Heart right ventricle (tissue), 16 donors: ENCODE data around the gene MAML2. TPM values are rescaled to one million over a fixed set of nuclear protein-coding genes. Genes with fewer than 3 reads are reported as not detected.

Experiments used
- ATAC-seq, 8 donors: fragments of 200-7000 bp; cut with Tn5 transposase; one replicate each; pipeline ENCODE4 v1.9.1; 2020; ENCODE audit warnings: mild to moderate bottlenecking in 8 of 8, moderate library complexity in 8 of 8, moderate number of reproducible peaks in 1 of 8
- DNase-seq, 2 donors: peaks; one replicate each; pipeline ENCODE4 v3.0.0-alpha.2; 2020
- H3K27ac ChIP-seq, 10 donors: fragments of 200-600 bp; sonication (generic) in 2 of 10; one replicate each; pipeline versions ENCODE4 v1.5.0 to v1.8.0; 2020 to 2022; ENCODE audit warnings: mild to moderate bottlenecking in 3 of 10
- H3K27me3 ChIP-seq, 7 donors: fragments of 200-600 bp; one replicate each; pipeline ENCODE4 v1.8.0; 2021 to 2022; ENCODE audit warnings: mild to moderate bottlenecking in 2 of 7
- H3K36me3 ChIP-seq, 9 donors: fragments of 200-600 bp; sonication (generic) in 1 of 9; one replicate each; pipeline versions ENCODE4 v1.5.0 to v1.8.0; 2020 to 2022; ENCODE audit warnings: mild to moderate bottlenecking in 2 of 9
- H3K4me1 ChIP-seq, 9 donors: fragments of 200-600 bp; sonication (generic) in 1 of 9; one replicate each; pipeline versions ENCODE4 v1.5.0 to v1.8.0; 2020 to 2022; ENCODE audit warnings: mild to moderate bottlenecking in 4 of 9
- H3K4me3 ChIP-seq, 10 donors: fragments of 200-600 bp; sonication (generic) in 2 of 10; one replicate each; pipeline versions ENCODE4 v1.5.0 to v1.8.0; 2020 to 2022; ENCODE audit warnings: mild to moderate bottlenecking in 7 of 10, moderate library complexity in 2 of 10
- H3K9me3 ChIP-seq, 11 donors: fragments of 200-600 bp in 10 of 11; sonication (generic) in 2 of 11; one replicate each; pipeline versions ENCODE4 v1.5.0 to v1.8.0; 2013 to 2022; ENCODE audit warnings: mild to moderate bottlenecking in 2 of 11, control low read depth in 1 of 11, moderate library complexity in 1 of 11
- WGBS, 2 donors: extraction: QIAGEN DNeasy Blood & Tissue Kit; methylation state at CpG; one replicate each; pipeline ENCODE4 v1.1.7; 2013; ENCODE audit warnings: inconsistent platforms in 1 of 2; 5-methylcytosine and 5-hydroxymethylcytosine counted together
- intact Hi-C, 10 donors: fragments of 100-400 bp; cut with DNase I; formaldehyde crosslinking; loops; one replicate each; pipeline versions ENCODE4 v1.11.1 to v1.14.2; 2022
- polyA plus RNA-seq, 2 donors: library from polyadenylated mRNA; stranded (reverse); fragments of 200-250 nt; gene quantifications; one replicate each; pipeline ENCODE4 v1.2.3, GENCODE V29; 2013
- total RNA-seq, 10 donors: library from RNA; stranded (reverse); fragmentation: NEBNext Ultra II Directional in 3 of 10; extraction: Animal tissue kit (Norgen Biotek cat#: 25700) in 3 of 10; gene quantifications; one replicate each; pipeline versions ENCODE4 v1.2.1 to v1.2.4, GENCODE V29; 2021 to 2023
- TF ChIP-seq, protein P1 (sequence below), 9 donors: fragments of 200-600 bp; sonication (generic) in 2 of 9; IDR thresholded peaks; one replicate each; pipeline versions ENCODE4 v1.5.0 to v1.8.0; 2021 to 2022; ENCODE audit warnings: antibody characterized with exemption in 9 of 9, mild to moderate bottlenecking in 5 of 9, moderate library complexity in 1 of 9
- donor health status: Arrhythmogenic right ventricular cardiomyopathy.
- donor health status: ischemic (EF 13 %, LVEDD 7.1; RV severe dilation, severe dysfunction).
- donor health status: healthy with polysubstance abuse.
- donor health status: DM: no; HTN: yes; CAD: no.
- donor health status: DM: no; HTN: no; CAD: no.
- donor health status: ischemic (EF 25% LVEDD 6.9; RV normal size, moderate dysfunction).
- donor health status: ischemic (EF 25% LVEDD 5.7; RV mildly dilated, moderate dysfunction).
- donor health status: healthy.
- donor health status: DM: yes; HTN: yes; CAD: no.
- donor health status: Ischemic cardiomyopathy.
- donor health status: ischemic (EF 35%, LVEDD 5.7; RV mildly dilated, moderate dysfunction).
- donor health status: nonischemic (EF 11% LVEDD 7.7; RV severe dilation, severe dysfunction).
- donor health status: DM: yes; HTN: yes; CAD: no.
- donor health status: PGD.
- donor health status: ischemic (EF 29% LVEDD 5.4; RV normal size, mild dysfunction).
- donor health status: nonischemic (EF 23%, LVEDD 6.1; RV moderate dilation, normal function).

Gene MAML2
- total and polyA plus RNA-seq, 12 donors = 1.3 to 6.1 (median 4.1) TPM

DNA sequence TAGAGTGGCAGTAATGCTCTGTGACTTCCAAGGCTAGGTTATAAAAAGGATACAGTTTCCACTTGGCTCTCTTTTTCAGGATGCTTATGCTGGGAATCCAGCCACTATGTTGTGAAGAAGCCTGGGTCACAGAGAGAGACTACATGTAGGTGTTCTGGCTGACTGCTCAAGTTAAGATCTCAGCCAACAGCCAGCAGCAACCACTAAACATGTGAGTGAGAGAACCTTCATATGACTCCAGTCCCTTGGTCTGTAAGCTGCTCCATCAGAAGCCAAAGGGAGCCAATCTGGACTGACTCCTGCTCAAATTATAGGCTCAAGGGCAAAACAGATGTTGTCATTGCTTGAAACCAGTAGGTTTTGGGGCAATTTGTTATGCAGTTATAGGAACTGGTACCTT is 162.7 kb downstream of the MAML2 start:
- DNase-seq (no peak), ATAC-seq (no peak)
- Histone ChIP-seq H3K27me3 (no peaks in the 10 kb centered on the region), H3K4me3 (no peak overlapping the region), H3K36me3 (no peaks in the 10 kb centered on the region), H3K9me3 (no peaks in the 10 kb centered on the region), H3K27ac (no peak overlapping the region), H3K4me1 (peaks cover 0 to 21% (median 0%) of the 10 kb centered on the region in 9 donors)
- TF ChIP-seq, protein P1, sequence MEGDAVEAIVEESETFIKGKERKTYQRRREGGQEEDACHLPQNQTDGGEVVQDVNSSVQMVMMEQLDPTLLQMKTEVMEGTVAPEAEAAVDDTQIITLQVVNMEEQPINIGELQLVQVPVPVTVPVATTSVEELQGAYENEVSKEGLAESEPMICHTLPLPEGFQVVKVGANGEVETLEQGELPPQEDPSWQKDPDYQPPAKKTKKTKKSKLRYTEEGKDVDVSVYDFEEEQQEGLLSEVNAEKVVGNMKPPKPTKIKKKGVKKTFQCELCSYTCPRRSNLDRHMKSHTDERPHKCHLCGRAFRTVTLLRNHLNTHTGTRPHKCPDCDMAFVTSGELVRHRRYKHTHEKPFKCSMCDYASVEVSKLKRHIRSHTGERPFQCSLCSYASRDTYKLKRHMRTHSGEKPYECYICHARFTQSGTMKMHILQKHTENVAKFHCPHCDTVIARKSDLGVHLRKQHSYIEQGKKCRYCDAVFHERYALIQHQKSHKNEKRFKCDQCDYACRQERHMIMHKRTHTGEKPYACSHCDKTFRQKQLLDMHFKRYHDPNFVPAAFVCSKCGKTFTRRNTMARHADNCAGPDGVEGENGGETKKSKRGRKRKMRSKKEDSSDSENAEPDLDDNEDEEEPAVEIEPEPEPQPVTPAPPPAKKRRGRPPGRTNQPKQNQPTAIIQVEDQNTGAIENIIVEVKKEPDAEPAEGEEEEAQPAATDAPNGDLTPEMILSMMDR (IDR thresholded peaks at IDR 0.05) = no peak
- intact Hi-C loops = no loop called here

DNA sequence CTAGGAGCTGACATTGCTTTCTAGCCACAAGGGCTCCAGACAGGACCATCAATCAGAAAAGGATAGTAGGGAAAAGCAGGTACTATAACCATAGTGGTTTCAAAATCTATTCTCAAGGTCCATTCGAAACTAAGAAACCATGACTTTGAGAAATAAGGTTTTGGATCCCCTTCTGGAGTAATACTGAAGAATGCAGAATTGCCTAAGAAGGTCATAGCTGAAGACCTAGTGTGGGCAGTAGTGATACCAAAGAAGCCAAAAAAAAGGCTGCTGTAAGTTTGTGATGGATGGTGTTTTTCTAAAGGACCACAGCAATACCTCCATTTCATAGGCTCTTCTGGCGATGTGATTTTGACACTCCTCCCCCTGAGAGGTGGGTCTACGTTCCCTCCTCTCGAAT is 163.1 kb downstream of the MAML2 start:
- Histone ChIP-seq H3K27ac (no peak overlapping the region), H3K9me3 (no peaks in the 10 kb centered on the region), H3K4me3 (no peak overlapping the region), H3K4me1 (peaks cover 0 to 21% (median 0%) of the 10 kb centered on the region in 9 donors), H3K27me3 (no peaks in the 10 kb centered on the region), H3K36me3 (no peaks in the 10 kb centered on the region)
- no peak for DNase-seq
- ATAC-seq = no peak
- intact Hi-C loops = no loop called here
- 95 to 98% methylated on average over 4 of the region's 4 CpGs for WGBS, 2 donors
- TF ChIP-seq, protein P1 (IDR thresholded peaks at IDR 0.05) = no peak

DNA sequence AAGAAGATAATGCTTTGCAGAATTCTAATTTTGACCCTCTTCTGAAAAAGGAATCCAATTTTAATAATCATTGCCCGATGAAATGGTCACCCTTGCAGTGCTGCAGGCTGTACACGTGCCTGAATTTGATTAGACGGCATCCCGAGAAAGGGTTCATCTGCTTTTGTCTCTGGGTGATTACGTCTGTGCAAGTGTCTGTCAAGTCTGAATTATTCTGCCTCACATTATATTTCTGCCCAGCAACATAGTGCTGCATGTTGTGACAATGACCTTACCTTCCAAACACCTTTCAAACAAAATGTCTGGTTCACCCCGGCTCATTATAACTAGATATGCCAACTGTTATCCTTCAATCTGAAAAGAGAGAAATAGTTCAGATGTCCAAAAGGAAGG is 164.1 kb downstream of the MAML2 start:
- Histone ChIP-seq H3K36me3 (no peaks in the 10 kb centered on the region), H3K27me3 (no peaks in the 10 kb centered on the region), H3K4me3 (no peak overlapping the region), H3K4me1 (peaks cover 0 to 24% (median 0%) of the 10 kb centered on the region in 9 donors), H3K27ac (no peak overlapping the region), H3K9me3 (no peaks in the 10 kb centered on the region)
- ATAC-seq = no peak
- TF ChIP-seq, protein P1 (IDR thresholded peaks at IDR 0.05) = no peak
- DNase-seq = no peak
- intact Hi-C loops = no loop called here
- WGBS, 2 donors = 90 to 91% methylated on average over 6 of the region's 6 CpGs

DNA sequence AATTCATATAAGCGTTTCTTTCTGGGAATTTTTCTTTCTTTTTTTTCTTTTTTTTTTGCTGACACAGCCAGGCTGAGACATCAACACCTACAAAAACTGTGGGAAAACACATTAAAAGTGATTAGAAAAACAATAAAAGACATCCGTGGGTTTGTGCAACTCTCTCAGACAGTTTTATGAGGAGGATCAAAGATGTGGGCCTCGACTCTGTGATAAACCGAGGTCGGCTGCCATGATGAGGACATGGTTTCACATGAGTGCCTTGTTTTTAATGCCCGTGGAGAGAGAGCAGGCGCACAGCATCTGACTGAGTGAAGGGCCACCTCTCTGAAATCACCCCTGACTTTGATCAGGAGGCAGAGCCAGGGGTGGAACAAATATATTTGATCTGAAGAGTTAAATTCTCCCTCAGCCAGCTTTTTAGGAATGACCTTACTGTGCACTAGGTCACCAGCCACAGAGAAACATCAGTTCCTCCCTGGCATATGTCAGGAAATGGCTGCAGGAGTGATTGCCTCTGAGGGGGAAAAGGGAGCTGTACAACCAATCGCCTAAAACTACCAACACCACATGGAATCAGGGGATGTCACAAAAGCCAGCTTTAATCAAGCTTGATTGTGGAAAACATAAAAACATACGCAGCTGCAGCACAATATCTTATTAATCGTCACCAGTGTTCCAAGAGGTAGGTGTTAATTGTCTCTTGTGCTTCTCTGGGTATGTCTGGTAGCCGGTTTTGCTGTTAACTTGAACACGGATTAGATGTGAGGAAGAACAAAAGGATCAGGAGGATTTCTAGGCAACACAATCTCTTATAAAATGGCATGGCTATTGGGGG is 164.7 kb downstream of the MAML2 start:
- intact Hi-C loops = no loop called here
- peak in 1 of 8 donors; percentile 23 for ATAC-seq
- TF ChIP-seq, protein P1 (IDR thresholded peaks at IDR 0.05) = no peak
- no peaks in the 10 kb centered on the region for H3K36me3 ChIP-seq
- no peaks in the 10 kb centered on the region for H3K9me3 ChIP-seq
- DNase-seq = no peak
- 76% methylated on average over 12 of the region's 12 CpGs for WGBS, 2 donors
- H3K4me3 ChIP-seq = no peak overlapping the region
- no peaks in the 10 kb centered on the region for H3K27me3 ChIP-seq
- peaks cover 0 to 30% (median 0%) of the 10 kb centered on the region in 9 donors for H3K4me1 ChIP-seq
- no peak overlapping the region for H3K27ac ChIP-seq
